HUDEP-2 (cell line): ENCODE measurements around the gene RUSF1.
A peak's percentile ranks its signal among the peaks of the same experiment; 100 is the strongest.
"Not testable (repeated sequence)": the region's sequence is repeated elsewhere in the genome, so short reads cannot be mapped to it uniquely, and the experiment has no call there.

Experiments
- DNase-seq, 76 experiments: peaks; one replicate each; lab custom pipeline; 2025; ENCODE audit not compliant: unreplicated experiment in 76 of 76; lab: John Stamatoyannopoulos, UW

RUSF1 gene

DNA sequence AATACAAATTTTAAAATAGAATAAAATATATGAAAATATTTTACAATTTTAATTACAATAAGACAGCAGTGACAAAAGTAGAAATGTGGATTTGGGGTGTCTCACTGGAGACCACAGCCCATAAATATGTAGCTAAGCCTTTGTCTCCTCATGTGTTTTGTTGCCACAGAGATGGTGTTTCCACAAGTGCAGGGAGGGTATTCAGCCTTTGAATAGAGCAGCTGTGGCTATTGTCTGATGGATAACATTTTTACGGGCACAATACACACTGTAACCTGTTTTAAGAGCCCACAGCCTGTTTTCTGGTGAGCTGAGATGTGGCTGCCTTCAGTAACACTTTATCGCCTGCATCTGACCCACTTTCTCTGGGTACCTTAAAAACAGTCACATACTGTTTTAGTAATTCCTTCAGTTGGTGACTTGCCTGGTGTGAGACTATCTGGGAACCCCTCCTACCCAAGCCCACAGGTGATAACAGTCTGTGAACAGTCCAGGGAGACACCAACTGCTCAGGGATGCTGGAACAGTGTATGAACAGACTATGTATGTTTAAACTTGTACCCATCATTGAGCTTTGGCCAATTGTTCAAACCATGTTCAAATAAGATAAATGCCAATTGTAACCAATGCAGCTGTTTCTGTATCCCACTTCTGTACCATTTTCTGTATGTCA, 11.7 kb upstream of the RUSF1 start:
- DNase-seq = peak in 1 of 76 experiments; percentile 12

DNA sequence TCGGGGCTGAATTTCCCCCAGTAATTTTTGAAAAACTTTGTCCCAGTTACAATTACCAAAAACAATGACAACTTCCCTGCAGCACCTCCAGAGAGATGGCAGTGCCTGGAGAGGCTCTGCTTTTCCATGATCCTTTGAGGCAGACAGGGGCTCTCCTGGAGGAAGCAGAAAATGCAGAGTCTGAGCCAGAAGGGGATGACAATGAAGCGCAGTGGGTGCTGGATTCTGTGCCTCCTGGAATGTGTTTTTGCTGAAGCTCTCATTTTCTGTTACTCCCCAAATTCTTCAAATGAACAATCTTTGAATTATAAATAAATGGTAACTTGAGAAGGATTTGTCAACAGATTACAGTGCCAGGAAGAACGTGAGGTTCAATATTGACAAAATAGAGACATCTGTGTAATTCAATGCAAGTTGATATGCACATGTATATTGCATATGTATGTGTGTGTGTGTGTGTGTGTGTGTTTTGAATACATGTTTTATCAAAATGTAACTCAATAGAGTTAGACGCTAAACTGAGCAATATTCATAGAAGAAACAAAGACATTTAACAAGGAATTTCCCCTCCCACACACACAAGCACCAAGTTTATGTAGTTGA, 9.7 kb upstream of the RUSF1 start:
- DNase-seq = no peak

DNA sequence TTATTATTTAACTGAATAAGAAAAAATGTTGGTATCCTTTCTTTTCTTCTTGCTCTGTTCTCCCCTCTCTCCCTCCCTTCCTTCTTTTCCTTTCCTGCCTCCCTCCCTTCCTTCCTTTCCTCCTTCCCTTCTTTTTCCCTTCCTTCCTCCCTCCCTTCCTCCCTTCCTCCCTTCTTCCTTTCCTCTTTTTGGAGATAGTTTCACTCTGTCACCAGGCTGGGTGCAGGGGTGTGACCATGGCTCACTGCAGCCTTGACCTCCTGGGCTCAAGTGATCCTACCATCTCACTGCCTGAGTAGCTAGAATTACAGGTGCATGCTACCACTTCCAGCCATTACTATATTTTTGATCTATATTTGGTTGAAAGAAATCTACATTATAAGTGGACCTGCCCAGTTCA, 5.7 kb upstream of the RUSF1 start:
- DNase-seq = no peak

DNA sequence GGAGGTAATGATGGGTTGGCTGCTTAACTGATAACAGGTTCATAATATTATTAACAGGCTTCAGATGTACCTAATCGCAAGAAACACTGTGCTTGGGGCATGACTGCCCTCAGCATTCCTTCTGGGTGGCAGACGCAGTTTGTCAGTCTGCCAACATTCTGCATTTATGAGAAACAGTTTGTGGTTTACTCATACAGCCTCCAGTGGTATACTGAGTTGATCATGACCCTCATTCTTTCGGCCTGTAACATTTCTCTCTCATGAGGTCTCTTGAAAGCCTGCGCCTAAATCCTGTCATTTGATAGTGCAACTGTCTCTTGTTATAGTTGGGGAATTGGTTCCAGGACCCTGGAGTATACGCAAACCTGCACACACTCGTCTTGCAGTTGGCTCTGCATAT, 4.9 kb upstream of the RUSF1 start:
- DNase-seq = peak in 11 of 76 experiments; percentile 12 to 81 (median 65)

DNA sequence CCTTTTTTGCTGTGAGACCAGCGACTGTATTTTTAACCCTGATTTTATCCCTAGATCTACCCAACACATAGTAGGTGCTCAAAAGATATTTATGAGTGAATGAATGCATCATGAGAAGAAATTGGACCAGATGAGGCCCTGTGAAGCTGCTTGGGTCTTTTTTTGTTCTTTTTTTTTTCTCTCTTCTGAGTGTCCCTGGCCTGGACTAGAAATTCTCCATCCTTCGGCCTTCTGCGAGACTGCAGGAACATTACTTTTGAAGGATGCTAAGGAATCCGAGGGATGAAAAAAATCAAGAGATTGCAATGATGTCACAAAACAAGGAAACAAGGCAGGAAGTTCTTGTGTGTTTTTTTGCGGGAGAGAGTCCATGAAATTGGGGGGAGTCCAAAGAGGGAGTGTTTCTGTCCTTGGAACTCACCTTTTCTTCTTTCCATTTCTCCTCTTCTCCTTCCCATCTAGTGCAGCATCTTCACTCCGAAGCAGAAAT, 560 bp upstream of the RUSF1 start:
- DNase-seq = no peak

DNA sequence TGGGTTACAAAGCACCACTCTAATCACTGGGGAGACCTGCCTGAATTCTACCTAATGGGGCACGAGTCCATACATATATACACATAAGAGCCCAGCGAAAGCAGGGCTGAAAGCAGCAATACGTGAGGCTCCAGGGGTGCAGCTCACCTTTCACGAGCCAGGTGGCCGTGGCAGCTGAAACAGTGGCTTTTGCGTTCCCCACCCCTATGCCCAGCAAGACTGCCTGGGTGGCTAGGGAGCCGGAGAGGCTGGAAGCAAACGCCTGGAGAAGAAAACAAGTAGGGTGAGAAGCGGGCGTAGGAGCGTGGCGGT, 618 bp downstream of the RUSF1 start:
- no peak for DNase-seq

DNA sequence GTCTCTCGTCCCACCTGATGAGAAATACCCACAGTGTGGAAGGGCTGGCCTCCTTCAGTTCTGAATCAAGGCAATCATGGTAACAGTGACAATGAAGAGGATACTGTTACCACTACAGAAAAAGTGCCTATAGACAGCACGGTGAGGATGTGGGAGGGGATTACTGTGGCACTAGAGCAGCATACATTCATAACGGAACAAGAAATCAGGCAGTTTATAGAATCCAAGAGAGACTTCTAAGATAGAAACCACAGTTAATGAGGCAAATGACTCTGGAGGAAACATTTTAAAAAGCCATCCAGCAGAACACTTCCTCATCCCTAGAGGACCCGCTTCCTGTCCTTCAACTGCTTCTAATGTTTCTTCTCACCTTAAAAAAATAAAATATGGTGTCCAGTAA, 2.7 kb downstream of the RUSF1 start:
- no peak for DNase-seq

DNA sequence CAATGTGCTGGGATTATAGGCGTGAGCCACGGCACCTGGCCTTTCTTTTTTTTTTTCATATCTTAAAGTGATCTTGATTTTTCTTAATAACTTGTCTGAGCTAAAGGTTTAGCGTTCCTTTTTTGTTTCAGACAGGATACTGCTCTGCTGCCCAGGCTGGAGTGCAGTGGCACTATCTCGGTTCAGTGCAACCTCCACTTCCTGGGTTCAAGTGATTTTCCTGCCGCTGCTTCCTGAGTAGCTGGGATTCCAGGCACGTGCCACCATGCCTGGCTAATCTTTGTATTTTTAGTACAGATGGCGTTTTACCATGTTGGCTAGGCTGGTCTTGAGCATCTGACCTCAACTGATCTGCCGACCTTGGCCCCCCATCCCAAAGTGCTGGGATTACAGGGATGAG, 4.0 kb downstream of the RUSF1 start:
- no peak for DNase-seq

DNA sequence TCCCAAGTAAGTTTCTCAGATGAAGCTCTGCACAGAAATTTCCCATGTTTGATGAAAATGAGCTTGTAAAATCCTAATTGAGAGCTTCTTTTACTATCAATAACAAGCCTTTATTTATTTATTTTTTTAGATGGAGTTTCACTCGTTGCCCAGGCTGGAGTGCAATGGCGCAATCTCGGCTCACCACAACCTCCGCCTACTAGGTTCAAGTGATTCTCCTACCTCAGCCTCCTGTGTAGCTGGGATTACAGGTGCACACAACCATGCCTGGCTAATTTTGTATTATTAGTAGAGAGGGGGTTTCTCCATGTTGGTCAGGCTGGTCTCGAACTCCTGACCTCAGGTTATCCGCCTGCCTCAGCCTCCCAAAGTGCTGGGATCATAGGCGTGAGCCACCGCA, 4.6 kb downstream of the RUSF1 start:
- DNase-seq = not testable (repeated sequence)

DNA sequence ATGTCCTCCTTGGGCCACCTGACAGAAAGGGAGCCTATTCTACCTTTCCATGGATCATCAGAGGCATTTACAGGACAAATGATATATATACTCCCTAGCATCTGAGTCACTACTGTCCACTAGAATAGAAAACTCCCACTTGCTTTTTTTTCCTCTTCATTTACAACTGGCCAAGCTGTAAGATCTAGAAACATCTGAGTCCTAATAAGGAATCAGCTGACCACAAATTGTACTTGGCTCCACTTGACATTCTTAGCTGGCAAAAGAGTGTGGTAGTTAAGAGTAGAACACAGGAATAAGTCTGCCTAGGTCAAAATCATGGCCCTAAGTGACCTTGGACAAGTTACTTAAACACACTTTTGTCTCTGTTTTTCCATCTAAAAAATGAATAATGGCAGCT, 5.2 kb downstream of the RUSF1 start:
- no peak for DNase-seq

DNA sequence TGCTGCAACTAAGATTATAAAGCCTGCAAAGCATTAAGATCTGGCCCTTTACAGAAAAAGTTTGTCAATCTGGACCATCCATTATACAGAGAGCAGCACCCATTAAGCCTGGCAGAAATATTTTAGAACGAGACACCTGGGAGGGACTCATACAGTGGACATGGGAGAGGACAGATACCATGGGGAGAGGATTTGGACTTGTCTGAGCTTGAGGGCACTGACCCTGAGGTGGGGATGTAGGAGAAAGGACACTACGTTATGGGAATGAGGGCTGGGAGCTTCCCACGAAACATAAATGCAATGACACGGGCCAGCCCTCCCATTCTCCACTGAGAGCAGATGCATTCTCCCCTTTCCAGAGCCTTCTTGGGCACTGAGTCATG, 6.2 kb downstream of the RUSF1 start:
- no peak for DNase-seq

DNA sequence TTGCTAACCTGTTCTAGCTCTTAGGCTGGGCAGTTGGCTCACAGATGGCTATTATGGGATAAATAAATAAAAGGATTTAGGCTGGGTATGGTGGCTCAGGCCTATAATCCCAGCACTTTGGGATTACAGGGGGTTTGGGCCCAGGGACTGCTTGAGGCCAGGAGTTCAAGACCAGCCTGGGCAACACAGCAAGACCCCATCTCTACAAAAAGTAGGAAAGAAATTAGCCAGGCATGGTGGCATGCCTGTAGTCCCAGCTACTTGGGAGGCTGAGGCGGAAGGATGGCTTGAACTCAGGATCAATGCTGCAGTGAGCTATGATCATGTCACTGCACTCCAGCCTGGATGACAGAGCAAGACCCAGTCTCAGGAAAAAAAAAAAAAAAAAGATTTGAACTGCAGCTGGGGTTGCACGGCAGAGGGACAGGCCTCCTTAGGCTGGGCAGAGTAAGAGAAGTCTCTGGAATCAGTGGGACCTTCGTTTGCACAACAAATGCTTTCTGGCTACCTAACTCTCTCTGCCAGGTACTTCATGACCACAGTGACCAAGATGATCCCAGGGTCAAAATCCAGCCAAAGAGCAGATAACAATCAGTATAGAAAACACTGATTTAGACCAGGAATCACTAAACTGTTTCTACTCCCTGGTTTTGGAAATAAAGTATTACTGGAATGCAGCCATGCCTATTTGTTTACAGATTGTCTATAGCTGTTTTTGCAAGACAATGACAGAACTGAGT, 6.8 kb downstream of the RUSF1 start:
- no peak for DNase-seq

DNA sequence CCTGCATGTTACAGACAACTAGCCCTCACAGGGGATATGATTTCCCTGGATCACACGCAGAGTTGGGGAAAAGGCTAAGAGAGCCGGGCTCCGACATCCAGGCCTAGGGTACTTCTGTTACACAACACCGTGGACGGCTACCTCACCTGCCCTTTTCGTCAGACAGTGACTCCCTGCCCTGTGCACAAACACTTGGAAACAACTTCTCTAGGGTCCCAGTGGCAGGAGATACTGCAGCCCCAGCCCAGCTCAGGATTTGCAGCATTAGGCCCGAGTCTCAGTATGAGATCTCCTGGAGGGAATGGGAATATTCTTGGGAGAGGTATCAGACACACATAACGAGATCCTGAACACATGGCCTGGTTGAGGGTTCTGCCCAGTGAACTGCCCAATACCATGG, 8.3 kb downstream of the RUSF1 start:
- DNase-seq = no peak

DNA sequence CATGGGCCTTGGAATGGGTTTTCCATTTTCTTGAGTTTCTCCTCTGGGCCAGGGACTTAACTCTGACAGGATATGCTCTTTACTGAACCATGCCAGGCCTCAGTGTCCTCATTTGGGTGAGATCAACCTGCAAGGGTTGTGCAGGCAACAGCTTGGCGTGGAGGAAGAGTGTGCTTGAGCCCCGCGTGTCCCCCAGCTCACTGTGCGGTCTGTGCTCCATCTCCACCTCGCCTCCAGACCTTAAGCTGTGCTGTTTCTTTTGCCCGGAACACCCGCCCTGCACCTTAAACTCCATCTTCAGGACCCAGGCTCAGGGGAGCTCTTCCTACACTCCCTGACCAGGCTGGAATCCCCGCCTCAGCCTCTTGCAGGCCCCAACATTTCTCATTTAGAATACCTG, 9.7 kb downstream of the RUSF1 start:
- DNase-seq = no peak

DNA sequence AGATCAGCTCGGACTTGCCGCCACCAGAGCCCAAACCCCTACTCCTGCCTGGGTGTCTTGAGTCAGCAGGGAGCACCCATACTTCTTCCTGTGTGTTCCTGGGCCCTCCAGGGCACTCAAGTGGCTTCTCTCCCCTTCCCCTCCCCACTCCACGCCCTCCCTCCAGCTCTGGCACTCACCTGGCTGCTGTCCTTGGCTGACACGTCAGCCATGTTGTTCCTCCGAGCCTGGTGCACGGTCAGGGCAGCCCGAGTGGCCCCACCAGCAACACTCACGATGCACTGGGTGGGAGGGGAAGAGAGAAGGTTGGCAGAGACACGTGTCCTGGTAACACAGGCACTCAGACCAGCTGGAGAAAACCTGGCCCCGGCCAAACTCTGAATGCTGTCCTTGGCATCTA, 11.5 kb downstream of the RUSF1 start:
- DNase-seq = no peak

DNA sequence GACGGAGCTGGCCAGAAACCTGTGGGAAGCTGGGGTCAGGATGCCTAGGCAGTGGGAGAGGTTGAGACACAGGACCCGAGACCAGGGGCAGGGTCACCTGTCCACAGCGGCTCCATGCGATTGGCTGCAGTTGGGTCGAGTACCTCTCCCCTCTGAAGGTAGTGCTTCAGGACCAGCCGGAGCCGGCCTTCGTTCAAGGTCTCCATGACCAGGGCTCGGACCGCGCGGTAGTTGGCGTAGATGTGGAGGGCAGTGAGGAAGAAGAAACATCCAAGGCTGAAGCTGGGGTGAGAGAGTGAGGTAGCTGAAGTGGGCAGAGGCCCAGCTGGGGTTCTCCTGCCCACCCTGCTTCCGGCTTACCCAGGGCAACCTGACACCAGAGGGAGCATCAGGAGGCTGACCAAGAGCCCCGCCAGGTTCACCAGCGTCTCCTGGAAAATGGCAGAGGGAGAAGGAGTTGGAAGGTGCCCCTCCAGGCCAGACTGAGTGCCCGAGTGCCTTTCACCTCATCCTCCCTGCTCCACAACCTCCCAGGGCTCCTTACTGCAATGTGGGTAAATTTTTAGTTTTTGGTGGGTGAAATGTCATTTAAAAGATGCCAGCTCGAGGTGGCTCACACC, 14.6 kb downstream of the RUSF1 start:
- no peak for DNase-seq

DNA sequence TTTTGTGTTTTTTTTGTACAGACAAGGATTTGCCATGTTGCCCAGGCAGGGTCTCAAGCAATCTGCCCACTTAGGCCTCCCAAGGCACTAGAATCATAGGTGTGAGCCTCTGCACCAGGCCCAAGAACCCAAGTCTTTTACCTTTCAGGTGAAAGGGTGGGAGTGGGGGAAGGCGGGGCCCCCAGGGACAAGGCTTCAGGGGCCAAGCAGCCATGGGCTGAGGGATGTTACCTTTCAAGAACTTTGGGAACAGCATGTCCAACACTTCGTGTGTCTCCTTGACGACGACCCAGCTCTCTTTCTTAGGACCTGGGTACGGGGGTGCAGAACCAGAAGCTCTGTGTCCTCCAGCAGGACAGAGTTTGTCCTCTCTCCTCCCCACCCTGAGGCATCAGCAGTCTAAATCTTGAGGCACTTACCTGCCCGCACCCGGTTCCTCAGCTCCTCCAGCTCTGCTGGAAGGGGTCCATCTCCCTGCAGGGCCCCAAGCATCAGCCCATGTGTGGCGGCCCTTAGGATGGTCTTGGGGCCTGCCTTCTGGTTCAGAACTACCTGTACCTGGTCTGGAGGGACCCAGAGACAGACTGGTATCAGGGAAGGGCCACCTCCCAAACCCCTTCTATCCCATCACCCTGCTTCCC, 16.3 kb downstream of the RUSF1 start:
- DNase-seq = no peak

DNA sequence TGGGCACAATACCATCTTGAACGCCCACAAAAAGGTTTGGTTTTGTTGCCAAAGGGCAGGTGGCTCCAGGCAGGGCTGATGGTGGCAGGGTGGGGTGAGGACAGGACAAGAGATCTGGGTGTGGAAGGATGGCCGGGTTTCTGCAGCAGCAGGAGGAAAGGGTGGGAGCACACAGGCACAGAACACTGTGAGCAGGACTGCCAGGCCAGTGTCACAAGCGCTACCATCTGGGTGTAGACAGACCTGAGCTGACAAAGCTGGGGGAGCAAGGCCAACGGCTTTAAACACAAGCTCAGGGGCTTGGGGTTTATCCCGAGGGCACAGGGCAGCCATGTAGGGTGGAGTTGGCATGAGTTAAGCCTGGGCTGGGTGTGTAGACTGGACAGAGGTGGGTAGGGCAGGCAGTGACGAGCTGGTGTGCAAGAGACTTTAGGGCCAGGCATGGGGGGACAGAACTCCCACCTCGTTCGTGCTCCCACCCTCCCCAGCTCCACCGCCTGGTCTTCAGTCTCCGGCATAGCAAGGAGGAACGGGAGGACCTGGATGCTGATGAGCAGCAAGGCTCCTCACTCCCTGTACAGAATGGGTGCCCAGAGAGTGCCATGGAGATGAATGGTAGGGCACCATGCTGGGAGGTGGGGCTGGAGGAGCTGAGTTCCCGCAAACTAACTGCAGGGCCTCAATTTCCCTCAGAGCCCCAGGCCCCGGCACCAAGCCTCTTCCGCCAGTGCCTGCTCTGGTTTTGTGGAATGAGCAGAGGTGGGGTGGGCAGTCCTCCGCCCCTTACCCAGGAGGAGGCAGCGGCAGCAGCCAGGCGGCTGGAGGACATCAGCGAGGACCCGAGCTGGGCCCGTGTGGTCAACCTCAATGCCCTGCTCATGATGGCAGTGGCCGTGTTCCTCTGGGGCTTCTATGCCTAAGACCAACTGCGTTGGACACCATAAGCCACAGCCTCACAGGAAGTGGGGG, 18.3 kb downstream of the RUSF1 start:
- DNase-seq = peak in 2 of 76 experiments; percentile 8 to 9

DNA sequence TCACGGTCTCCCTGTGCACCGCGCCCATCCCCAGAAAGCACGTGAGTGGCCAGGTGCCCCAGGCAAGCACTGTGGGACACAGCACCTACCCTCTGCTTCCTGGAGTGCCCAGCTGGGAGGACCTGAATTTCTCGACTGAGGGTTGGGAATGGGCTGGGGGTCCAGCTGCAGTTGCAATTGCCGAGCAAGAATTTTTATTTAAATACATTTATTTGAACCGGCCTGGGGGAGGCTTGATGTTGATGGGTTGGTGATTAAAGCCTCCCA, 19.0 kb downstream of the RUSF1 start:
- DNase-seq = no peak
